A673 (cell line): ENCODE results near the gene LNX1. TPM values are rescaled to one million over a fixed set of nuclear protein-coding genes. Genes with fewer than 3 reads are reported as not detected.

Source experiments
- BruUV-seq: library from RNA; stranded (reverse); fragments of 400-500 nt; replicated peaks from 2 replicates; lab custom pipeline; 2021; lab: Mats Ljungman, UMichigan
- CTCF ChIA-PET: fragments of 300-600 bp; sonication (Branson Sonifier 250); formaldehyde crosslinking; loops from one replicate; lab custom pipeline; 2022; ENCODE audit warnings: antibody characterized with exemption; lab: Charles Lee
- POLR2A ChIA-PET: fragments of 300-600 bp; sonication (Branson Sonifier 250); formaldehyde crosslinking; loops from one replicate; lab custom pipeline; 2022; ENCODE audit warnings: antibody characterized with exemption; ENCODE audit not compliant: low non-redundant PET; lab: Charles Lee
- DNase-seq: peaks from one replicate; pipeline ENCODE4 v3.0.0-alpha.2; 2015; ENCODE audit warnings: low spot score
- H3K27ac ChIP-seq: fragments of 200-600 bp; sonication (generic); 2 replicates; pipeline ENCODE4 v1.5.1; 2016; ENCODE audit warnings: mixed run types, low read depth, mild to moderate bottlenecking, mixed read lengths, antibody characterized with exemption, low read length; ENCODE audit not compliant: poor library complexity, severe bottlenecking
- H3K27me3 ChIP-seq: fragments of 200-600 bp; sonication (generic); replicated peaks from 2 replicates; pipeline ENCODE4 v1.6.1; 2017; ENCODE audit warnings: mixed run types, low read depth, mild to moderate bottlenecking, mixed read lengths, antibody characterized with exemption, low read length; ENCODE audit not compliant: insufficient read depth, poor library complexity
- H3K36me3 ChIP-seq: fragments of 200-600 bp; sonication (generic); 2 replicates; pipeline ENCODE4 v1.6.1; 2016; ENCODE audit warnings: mixed run types, mild to moderate bottlenecking, mixed read lengths, antibody characterized with exemption, low read length; ENCODE audit not compliant: insufficient read depth, poor library complexity, severe bottlenecking
- H3K4me1 ChIP-seq: fragments of 200-600 bp; sonication (generic); 2 replicates; pipeline ENCODE4 v1.6.1; 2017; ENCODE audit warnings: mixed run types, mild to moderate bottlenecking, mixed read lengths, antibody characterized with exemption, low read length; ENCODE audit not compliant: insufficient read depth, poor library complexity, severe bottlenecking
- H3K4me3 ChIP-seq: fragments of 200-600 bp; sonication (generic); 2 replicates; pipeline ENCODE4 v1.5.1; 2016; ENCODE audit warnings: low read depth, mixed run types, mild to moderate bottlenecking, mixed read lengths, low read length; ENCODE audit not compliant: poor library complexity, severe bottlenecking
- H3K9me3 ChIP-seq: fragments of 200-600 bp; sonication (generic); 2 replicates; pipeline ENCODE4 v1.6.1; 2016; ENCODE audit warnings: mixed run types, low read depth, mild to moderate bottlenecking, mixed read lengths, antibody characterized with exemption, low read length; ENCODE audit not compliant: poor library complexity, severe bottlenecking
- CTCF ChIP-seq: fragments of 300-800, 200-600 bp; sonication (generic); conservative IDR thresholded peaks from 2 replicates; pipeline ENCODE4 v1.5.1; 2017; ENCODE audit warnings: low read depth, mild to moderate bottlenecking, antibody characterized with exemption, low read length, moderate library complexity, mixed read lengths
- EZH2 ChIP-seq: fragments of 200-600 bp; sonication (generic); IDR thresholded peaks from 2 replicates; pipeline ENCODE4 v1.6.1; 2017; ENCODE audit warnings: borderline replicate concordance, low read depth, mild to moderate bottlenecking, mixed read lengths, antibody characterized with exemption, low read length; ENCODE audit not compliant: poor library complexity, severe bottlenecking
- intact Hi-C: fragments of 100-400 bp; cut with micrococcal nuclease; formaldehyde crosslinking; loops from one replicate; pipeline ENCODE4 v1.10.0; 2022; ENCODE audit not compliant: unreplicated experiment
- total RNA-seq: library from RNA; stranded (reverse); gene quantifications from 2 replicates; pipeline ENCODE4 v1.2.3, GENCODE V29; 2021

LNX1 gene
- total RNA-seq, 1 experiment from 2014 or later = not detected

GRCh38 chr4:53518807-53519206 lies 72.5 kb downstream of the LNX1 start:
- no peak for DNase-seq
- Histone ChIP-seq H3K4me3 (no peak overlapping the region), H3K4me1 (no peaks in the 10 kb centered on the region), H3K27ac (no peak overlapping the region), H3K36me3 (no peaks in the 10 kb centered on the region), H3K9me3 (no peaks in the 10 kb centered on the region), H3K27me3 (no peaks in the 10 kb centered on the region)
- intact Hi-C loops = no loop called here
- TF ChIP-seq CTCF (no peak), EZH2 (no peak)
- POLR2A ChIA-PET = no interaction called here
- CTCF ChIA-PET = interaction anchor here (0.6 kb wide), 1 partner anchor 100 kb away, joined by 7 read pairs; no protein-coding TSS in a partner anchor
- BruUV-seq = no TSS peak

DNA sequence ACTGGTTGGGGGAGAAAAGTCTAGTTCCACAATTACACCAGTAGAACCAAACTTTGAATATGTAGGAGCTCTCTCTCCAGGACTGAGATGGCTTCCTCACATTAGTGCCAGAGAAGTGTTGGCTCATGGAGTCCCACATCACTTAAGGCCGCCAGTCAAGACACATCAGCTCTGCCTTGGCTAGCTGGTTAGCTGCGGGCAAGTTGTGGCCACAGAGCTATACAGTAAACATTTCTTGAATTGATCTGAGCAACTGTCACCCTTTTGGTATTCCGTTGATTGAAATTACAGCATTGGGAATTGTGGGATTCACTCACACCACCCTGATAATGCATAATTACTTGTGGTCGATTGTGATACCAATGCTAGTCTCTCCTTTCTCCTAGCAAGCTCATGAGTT lies 76.2 kb downstream of the LNX1 start:
- Histone ChIP-seq H3K27me3 (no peaks in the 10 kb centered on the region), H3K27ac (no peak overlapping the region), H3K36me3 (no peaks in the 10 kb centered on the region), H3K9me3 (no peaks in the 10 kb centered on the region), H3K4me1 (no peaks in the 10 kb centered on the region), H3K4me3 (no peak overlapping the region)
- intact Hi-C loops = no loop called here
- DNase-seq = no peak
- ChIA-PET CTCF (no interaction called here), POLR2A (no interaction called here)
- BruUV-seq = no TSS peak
- no peak for TF ChIP-seq EZH2
- no peak for TF ChIP-seq CTCF

DNA sequence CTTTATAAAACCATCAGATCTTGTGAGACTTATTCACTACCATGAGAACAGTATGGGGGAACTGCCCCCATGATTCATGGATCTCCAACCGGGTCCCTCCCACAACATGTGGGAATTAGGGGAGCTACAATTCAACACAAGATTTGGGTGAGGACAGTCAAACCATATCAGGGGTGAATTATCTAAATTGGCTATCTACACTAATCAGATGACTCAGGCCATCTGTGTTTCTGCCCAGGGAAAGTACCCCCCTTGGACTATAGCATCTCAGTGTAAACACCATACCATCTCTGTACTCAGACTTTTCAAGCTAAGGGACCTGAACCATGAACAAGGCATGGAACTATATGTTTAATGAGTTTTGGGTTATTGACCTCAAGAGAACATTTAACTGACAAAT lies 76.8 kb downstream of the LNX1 start:
- no peaks in the 10 kb centered on the region for H3K36me3 ChIP-seq
- no peak overlapping the region for H3K27ac ChIP-seq
- POLR2A ChIA-PET = no interaction called here
- no peaks in the 10 kb centered on the region for H3K27me3 ChIP-seq
- no peaks in the 10 kb centered on the region for H3K4me1 ChIP-seq
- TF ChIP-seq CTCF (no peak), EZH2 (no peak)
- BruUV-seq = no TSS peak
- H3K4me3 ChIP-seq = no peak overlapping the region
- CTCF ChIA-PET = no interaction called here
- intact Hi-C loops = no loop called here
- H3K9me3 ChIP-seq = no peaks in the 10 kb centered on the region
- no peak for DNase-seq
